Esophagus squamous epithelium (tissue), 4 donors: ENCODE measurements around the gene EDN3.

ENCODE experiments used
- POLR2A ChIP-seq, 4 donors: fragments of 450-650 bp; IDR thresholded peaks; one replicate each; pipeline ENCODE4 v1.6.1; 2017; ENCODE audit warnings: antibody characterized with exemption in 4 of 4, mild to moderate bottlenecking in 4 of 4, moderate library complexity in 3 of 4
- TF ChIP-seq, protein P1 (sequence below), 6 experiments: fragments of 450-650 bp in 4 of 6; fragments of 200-600 bp in 2 of 6; sonication (generic) in 2 of 6; IDR thresholded peaks; one replicate each; pipeline ENCODE4 v1.5.1; 2016 to 2019; ENCODE audit warnings: antibody characterized with exemption in 6 of 6, mild to moderate bottlenecking in 4 of 6, moderate library complexity in 4 of 6

DNA sequence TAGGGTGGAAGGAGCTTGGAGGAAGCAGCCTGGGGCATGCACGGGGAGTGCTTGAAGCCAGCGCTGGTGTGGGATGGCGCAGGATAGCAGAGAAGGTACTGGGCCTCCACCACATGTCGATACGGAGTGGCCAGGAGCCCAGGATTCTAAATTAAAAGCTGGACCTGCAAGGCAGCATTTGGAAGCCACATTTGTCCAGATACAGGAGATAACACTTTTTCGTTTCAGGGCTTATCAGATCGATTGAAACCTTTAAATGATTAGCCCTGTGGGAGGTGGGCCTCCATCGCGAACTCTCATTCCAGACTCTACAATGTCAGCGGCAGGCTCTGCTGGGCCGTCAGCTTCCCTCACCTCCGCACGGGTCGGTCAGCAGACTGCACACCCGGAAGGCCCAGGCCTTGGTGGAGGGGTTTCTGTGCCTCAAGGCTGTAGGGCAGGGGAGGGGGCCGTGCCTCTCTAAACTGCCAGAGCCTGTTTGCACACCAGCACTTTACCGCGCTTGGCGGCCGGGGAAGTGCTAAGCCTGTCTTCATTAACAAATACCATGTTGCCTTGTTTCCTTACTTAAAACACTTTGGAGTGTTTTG is 17.9 kb downstream of the EDN3 start:
- TF ChIP-seq, protein P1, sequence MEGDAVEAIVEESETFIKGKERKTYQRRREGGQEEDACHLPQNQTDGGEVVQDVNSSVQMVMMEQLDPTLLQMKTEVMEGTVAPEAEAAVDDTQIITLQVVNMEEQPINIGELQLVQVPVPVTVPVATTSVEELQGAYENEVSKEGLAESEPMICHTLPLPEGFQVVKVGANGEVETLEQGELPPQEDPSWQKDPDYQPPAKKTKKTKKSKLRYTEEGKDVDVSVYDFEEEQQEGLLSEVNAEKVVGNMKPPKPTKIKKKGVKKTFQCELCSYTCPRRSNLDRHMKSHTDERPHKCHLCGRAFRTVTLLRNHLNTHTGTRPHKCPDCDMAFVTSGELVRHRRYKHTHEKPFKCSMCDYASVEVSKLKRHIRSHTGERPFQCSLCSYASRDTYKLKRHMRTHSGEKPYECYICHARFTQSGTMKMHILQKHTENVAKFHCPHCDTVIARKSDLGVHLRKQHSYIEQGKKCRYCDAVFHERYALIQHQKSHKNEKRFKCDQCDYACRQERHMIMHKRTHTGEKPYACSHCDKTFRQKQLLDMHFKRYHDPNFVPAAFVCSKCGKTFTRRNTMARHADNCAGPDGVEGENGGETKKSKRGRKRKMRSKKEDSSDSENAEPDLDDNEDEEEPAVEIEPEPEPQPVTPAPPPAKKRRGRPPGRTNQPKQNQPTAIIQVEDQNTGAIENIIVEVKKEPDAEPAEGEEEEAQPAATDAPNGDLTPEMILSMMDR (IDR thresholded peaks at IDR 0.05): no peak
- TF ChIP-seq POLR2A (IDR thresholded peaks at IDR 0.05): no peak
